GM15510 (cell line): ENCODE data around the gene RND1.

Experiments used
- POLR2A ChIP-seq: IDR thresholded peaks from 3 replicates; pipeline ENCODE4 v1.6.1; 2011; ENCODE audit warnings: borderline replicate concordance; ENCODE audit not compliant: insufficient read length; ENCODE audit errors: extremely low read depth

Gene RND1

GRCh38 chr12:48852734-48853688 lies 12.7 kb downstream of the RND1 start:
- no peak for TF ChIP-seq POLR2A

GRCh38 chr12:48851883-48852733 lies 13.6 kb downstream of the RND1 start, which contains the start of gene DDX23:
Gene DDX23, minus strand, starts transcription at chr12:48852163. Its CDS starts 6,381 bp downstream, at chr12:48845782.
- peak; percentile 82 for TF ChIP-seq POLR2A

GRCh38 chr12:48838048-48838447 lies 27.6 kb downstream of the RND1 start:
- no peak for TF ChIP-seq POLR2A

GRCh38 chr12:48832321-48833060 lies 33.2 kb downstream of the RND1 start:
- no peak for TF ChIP-seq POLR2A

DNA sequence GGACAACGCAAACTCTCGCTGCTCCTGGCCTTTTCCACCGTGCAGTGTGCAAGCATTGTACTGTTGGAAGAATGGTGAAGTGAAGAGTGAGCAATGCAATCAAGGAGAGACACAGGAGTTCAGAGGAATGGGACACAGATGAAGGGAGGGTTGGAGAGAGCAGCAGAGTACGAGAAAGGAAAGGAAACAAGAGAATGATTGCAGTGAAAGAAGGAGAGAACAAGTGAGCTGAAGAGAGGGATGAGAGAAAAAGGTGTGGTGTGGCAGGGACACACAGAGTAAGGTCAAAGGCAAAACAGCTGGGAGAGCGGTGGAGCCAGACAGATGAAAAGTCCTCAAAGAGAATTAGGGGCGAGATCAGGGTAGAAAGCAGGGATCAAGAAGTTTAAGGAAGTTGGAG lies 34.4 kb downstream of the RND1 start:
- TF ChIP-seq POLR2A: no peak

DNA sequence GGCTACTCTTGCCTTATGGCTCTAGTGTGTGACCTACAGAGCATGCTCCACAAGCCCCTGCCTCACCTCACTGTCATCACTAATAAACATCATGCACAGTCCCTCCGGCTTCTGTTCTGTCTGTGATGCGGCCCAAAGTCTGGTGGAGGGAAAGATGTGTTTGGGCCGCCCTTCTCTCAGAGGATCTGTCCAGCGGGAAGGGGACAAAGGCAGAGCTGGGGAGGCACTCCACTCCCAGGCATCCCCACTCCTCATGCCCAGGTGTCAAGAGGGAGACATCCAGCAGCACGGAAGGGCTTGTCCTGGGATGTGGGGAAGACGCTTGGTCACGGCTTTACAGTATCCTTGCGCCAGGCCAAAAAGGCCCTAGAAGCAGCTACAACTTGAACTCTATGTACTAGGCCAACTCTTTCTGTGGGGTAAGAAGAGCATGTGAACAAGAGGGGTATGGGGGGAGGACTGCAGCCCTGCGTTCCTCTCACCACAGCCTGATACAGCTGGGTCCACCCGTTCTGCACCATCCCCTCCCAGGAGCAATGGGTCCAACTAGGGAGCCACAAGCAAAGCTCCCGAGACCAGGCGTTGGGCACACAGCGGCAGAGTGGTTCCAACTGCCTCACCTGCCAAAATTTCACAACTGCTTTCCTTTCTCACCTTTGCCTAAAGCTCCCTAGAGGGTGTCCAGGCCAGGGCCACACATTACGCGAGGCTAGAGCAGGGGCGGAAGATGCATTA lies 36.7 kb downstream of the RND1 start:
- no peak for TF ChIP-seq POLR2A

DNA sequence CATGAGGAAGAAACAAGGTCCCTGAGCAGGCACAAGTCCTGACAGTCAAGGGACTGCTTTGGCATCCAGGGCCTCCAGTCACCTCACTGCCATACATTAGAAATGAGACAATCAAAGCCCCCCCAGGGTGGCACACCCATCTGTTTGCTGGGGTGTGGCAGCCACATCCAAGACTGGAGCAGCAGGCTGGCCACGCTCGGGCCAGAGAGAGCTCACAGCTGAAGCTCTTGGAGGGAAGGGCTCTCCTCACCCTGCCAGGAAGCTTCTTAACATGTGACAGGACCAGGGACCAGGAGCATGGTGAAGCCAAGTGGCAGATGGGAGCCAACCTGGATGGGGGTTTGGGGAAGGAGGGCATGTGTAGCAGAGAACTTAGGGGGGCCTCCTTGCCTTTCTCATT lies 37.4 kb downstream of the RND1 start:
- no peak for TF ChIP-seq POLR2A

- no peak for TF ChIP-seq POLR2A
These were observed 38.1 kb downstream of the RND1 start for GRCh38 chr12:48827513-48828096.

DNA sequence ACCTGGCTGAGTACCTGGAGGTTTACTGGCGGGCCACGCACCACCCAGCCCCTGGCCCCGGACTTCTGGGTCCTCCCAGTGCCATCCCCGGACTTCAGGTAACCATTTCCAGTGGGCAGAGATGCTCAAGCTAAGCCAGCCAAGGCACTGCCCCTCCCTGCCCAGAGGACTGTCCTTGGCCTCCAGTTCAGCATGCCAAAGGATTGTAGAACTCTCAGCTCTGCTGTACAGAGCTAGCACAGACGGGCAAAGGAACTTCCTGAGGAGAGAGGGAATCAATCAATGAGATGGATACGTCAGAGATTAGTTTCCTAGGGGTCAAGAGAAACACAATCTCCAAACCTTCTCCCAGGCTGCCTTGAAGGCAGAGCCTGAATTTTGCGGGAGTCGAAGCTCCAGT lies 38.6 kb downstream of the RND1 start:
- TF ChIP-seq POLR2A: no peak

- no peak for TF ChIP-seq POLR2A
These were observed 39.3 kb downstream of the RND1 start for GRCh38 chr12:48826209-48826855.

GRCh38 chr12:48824905-48825304 lies 40.8 kb downstream of the RND1 start:
- TF ChIP-seq POLR2A: no peak

GRCh38 chr12:48824112-48824511 lies 41.6 kb downstream of the RND1 start:
- TF ChIP-seq POLR2A: no peak

GRCh38 chr12:48823281-48823680 lies 42.4 kb downstream of the RND1 start:
- TF ChIP-seq POLR2A: no peak
